Panc1 (cell line): Measurements from ENCODE around the gene PRDX2. TPM values are rescaled to one million over a fixed set of nuclear protein-coding genes. Genes with fewer than 3 reads are reported as not detected.

Experiments
- ATAC-seq: fragments of 200-7000 bp; cut with Tn5 transposase; 2 replicates; pipeline ENCODE4 v1.9.1; 2020; ENCODE audit warnings: mild to moderate bottlenecking, moderate library complexity
- BruUV-seq: library from RNA; stranded (reverse); fragments of 400-500 nt; replicated peaks from 2 replicates; lab custom pipeline; 2021; lab: Mats Ljungman, UMichigan
- CTCF ChIA-PET: fragments of 300-600 bp; sonication (Branson Sonifier 250); formaldehyde crosslinking; loops from one replicate; lab custom pipeline; 2022; ENCODE audit warnings: antibody characterized with exemption; lab: Charles Lee
- POLR2A ChIA-PET: fragments of 300-600 bp; sonication (Branson Sonifier 250); formaldehyde crosslinking; loops from one replicate; lab custom pipeline; 2022; ENCODE audit warnings: antibody characterized with exemption; lab: Charles Lee
- DNase-seq: peaks from one replicate; pipeline ENCODE4 v3.0.0-alpha.2; 2010; ENCODE audit warnings: low read depth, low spot score
- H3K27ac ChIP-seq: 2 replicates; pipeline ENCODE4 v1.5.1; 2011; ENCODE audit warnings: mild to moderate bottlenecking, low read length, inconsistent platforms
- H3K27me3 ChIP-seq: fragments of 200-500 bp; sonication (Bioruptor generic); 2 replicates; pipeline ENCODE4 v1.6.0; 2014; ENCODE audit warnings: low read length, inconsistent platforms; ENCODE audit not compliant: control insufficient read depth, insufficient read depth
- H3K36me3 ChIP-seq: fragments of 200-500 bp; sonication (Bioruptor generic); 2 replicates; pipeline ENCODE4 v1.5.1; 2014; ENCODE audit warnings: inconsistent platforms, mild to moderate bottlenecking, low read length, moderate library complexity; ENCODE audit not compliant: control insufficient read depth, insufficient read depth
- H3K4me1 ChIP-seq: 2 replicates; pipeline ENCODE4 v1.5.1; 2011; ENCODE audit warnings: inconsistent platforms, mild to moderate bottlenecking, low read length, moderate library complexity; ENCODE audit not compliant: control insufficient read depth, insufficient read depth
- H3K4me3 ChIP-seq, 2 experiments: 2 replicates each; pipeline ENCODE4 v1.5.1; 2011 to 2012; ENCODE audit warnings: low read depth in 2 of 2, low read length in 2 of 2, mild to moderate bottlenecking in 2 of 2, inconsistent platforms in 1 of 2, moderate library complexity in 1 of 2
- H3K9me3 ChIP-seq: fragments of 200-500 bp; sonication (Bioruptor generic); 2 replicates; pipeline ENCODE4 v1.5.1; 2014; ENCODE audit warnings: low read depth, mild to moderate bottlenecking, inconsistent platforms, low read length, moderate library complexity; ENCODE audit not compliant: control insufficient read depth, insufficient read depth
- POLR2AphosphoS5 ChIP-seq: IDR thresholded peaks from 2 replicates; pipeline ENCODE4 v1.6.1; 2012; ENCODE audit warnings: mild to moderate bottlenecking, low read depth, low read length, moderate library complexity
- SIN3A ChIP-seq: IDR thresholded peaks from 2 replicates; pipeline ENCODE4 v1.6.1; 2012; ENCODE audit warnings: low read depth, mild to moderate bottlenecking, low read length, moderate library complexity, borderline replicate concordance; ENCODE audit not compliant: insufficient read depth
- TCF7L2 ChIP-seq: IDR thresholded peaks from 2 replicates; pipeline ENCODE4 v1.6.1; 2011; ENCODE audit warnings: mild to moderate bottlenecking, low read depth, low read length, inconsistent platforms
- in situ Hi-C: cut with HindIII; loops from 2 replicates; pipeline ENCODE4 v1.10.0; 2016; ENCODE audit warnings: low sequenced_read_pairs, low pct_unique_long_range_greater_than_20kb
- intact Hi-C: fragments of 100-400 bp; cut with micrococcal nuclease; formaldehyde crosslinking; loops from one replicate; pipeline ENCODE4 v1.10.0; 2022; ENCODE audit not compliant: unreplicated experiment
- total RNA-seq: library from RNA; stranded (reverse); gene quantifications from one replicate; pipeline ENCODE4 v1.2.1, GENCODE V29; 2021; ENCODE audit not compliant: unreplicated experiment
- TF ChIP-seq, protein P1 (sequence below), 2 experiments: IDR thresholded peaks; 2 replicates each; pipeline ENCODE4 v1.6.1; 2011 to 2012; ENCODE audit warnings: low read depth in 2 of 2, control low read depth in 1 of 2, low read length in 1 of 2, mild to moderate bottlenecking in 1 of 2, moderate library complexity in 1 of 2; ENCODE audit not compliant: insufficient read depth in 1 of 2
- TF ChIP-seq, protein P2 (sequence below): fragments of 450-650 bp; IDR thresholded peaks from 2 replicates; pipeline ENCODE4 v1.5.1; 2017; ENCODE audit warnings: mild to moderate bottlenecking

The PRDX2 gene
- total RNA-seq, 1 experiment from 2014 or later, result 61.0 TPM

DNA sequence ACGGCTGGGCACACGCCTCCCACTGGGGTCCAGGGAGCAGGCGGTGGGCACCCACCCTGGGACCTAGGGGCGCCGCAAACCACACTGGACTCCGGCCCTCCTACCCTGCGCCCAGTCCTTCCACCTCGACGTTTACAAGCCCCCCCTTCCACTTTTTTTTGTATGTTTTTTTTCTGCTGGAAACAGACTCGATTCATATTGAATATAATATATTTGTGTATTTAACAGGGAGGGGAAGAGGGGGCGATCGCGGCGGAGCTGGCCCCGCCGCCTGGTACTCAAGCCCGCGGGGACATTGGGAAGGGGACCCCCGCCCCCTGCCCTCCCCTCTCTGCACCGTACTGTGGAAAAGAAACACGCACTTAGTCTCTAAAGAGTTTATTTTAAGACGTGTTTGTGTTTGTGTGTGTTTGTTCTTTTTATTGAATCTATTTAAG, 8.7 kb downstream of the PRDX2 start:
- H3K9me3 ChIP-seq, result no peaks in the 10 kb centered on the region
- intact Hi-C loops (no loop called here), in situ Hi-C loops (no loop called here)
- ChIA-PET CTCF (interaction anchor here (0.9 to 1.7 kb wide), 3 partner anchors 15 to 43 kb away, joined by 3 to 5 read pairs (median 4); no protein-coding TSS in a partner anchor), POLR2A (interaction anchor here (1.4 to 2.8 kb wide), 2 partner anchors 15 to 27 kb away, joined by 5 to 16 read pairs; no protein-coding TSS in a partner anchor)
- H3K36me3 ChIP-seq, result peaks cover 2% of the 10 kb centered on the region
- H3K4me1 ChIP-seq, result peaks cover 27% of the 10 kb centered on the region
- DNase-seq (no peak), ATAC-seq (no peak)
- BruUV-seq, result TSS peak; percentile 81
- TF ChIP-seq POLR2AphosphoS5, result no peak
- TF ChIP-seq SIN3A, result no peak
- no peak for TF ChIP-seq TCF7L2
- TF ChIP-seq, protein P1, sequence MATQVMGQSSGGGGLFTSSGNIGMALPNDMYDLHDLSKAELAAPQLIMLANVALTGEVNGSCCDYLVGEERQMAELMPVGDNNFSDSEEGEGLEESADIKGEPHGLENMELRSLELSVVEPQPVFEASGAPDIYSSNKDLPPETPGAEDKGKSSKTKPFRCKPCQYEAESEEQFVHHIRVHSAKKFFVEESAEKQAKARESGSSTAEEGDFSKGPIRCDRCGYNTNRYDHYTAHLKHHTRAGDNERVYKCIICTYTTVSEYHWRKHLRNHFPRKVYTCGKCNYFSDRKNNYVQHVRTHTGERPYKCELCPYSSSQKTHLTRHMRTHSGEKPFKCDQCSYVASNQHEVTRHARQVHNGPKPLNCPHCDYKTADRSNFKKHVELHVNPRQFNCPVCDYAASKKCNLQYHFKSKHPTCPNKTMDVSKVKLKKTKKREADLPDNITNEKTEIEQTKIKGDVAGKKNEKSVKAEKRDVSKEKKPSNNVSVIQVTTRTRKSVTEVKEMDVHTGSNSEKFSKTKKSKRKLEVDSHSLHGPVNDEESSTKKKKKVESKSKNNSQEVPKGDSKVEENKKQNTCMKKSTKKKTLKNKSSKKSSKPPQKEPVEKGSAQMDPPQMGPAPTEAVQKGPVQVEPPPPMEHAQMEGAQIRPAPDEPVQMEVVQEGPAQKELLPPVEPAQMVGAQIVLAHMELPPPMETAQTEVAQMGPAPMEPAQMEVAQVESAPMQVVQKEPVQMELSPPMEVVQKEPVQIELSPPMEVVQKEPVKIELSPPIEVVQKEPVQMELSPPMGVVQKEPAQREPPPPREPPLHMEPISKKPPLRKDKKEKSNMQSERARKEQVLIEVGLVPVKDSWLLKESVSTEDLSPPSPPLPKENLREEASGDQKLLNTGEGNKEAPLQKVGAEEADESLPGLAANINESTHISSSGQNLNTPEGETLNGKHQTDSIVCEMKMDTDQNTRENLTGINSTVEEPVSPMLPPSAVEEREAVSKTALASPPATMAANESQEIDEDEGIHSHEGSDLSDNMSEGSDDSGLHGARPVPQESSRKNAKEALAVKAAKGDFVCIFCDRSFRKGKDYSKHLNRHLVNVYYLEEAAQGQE (IDR thresholded peaks at IDR 0.05; ENCODE audit: insufficient read depth in 1 of 2, low read depth in 2 of 2, low read length in 1 of 2), result no peak
- TF ChIP-seq, protein P2, sequence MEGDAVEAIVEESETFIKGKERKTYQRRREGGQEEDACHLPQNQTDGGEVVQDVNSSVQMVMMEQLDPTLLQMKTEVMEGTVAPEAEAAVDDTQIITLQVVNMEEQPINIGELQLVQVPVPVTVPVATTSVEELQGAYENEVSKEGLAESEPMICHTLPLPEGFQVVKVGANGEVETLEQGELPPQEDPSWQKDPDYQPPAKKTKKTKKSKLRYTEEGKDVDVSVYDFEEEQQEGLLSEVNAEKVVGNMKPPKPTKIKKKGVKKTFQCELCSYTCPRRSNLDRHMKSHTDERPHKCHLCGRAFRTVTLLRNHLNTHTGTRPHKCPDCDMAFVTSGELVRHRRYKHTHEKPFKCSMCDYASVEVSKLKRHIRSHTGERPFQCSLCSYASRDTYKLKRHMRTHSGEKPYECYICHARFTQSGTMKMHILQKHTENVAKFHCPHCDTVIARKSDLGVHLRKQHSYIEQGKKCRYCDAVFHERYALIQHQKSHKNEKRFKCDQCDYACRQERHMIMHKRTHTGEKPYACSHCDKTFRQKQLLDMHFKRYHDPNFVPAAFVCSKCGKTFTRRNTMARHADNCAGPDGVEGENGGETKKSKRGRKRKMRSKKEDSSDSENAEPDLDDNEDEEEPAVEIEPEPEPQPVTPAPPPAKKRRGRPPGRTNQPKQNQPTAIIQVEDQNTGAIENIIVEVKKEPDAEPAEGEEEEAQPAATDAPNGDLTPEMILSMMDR, result no peak
- H3K27ac ChIP-seq, result peak overlapping the region; percentile 87
- H3K27me3 ChIP-seq, result no peaks in the 10 kb centered on the region
- peak overlapping the region; percentile 75 to 79 for H3K4me3 ChIP-seq

DNA sequence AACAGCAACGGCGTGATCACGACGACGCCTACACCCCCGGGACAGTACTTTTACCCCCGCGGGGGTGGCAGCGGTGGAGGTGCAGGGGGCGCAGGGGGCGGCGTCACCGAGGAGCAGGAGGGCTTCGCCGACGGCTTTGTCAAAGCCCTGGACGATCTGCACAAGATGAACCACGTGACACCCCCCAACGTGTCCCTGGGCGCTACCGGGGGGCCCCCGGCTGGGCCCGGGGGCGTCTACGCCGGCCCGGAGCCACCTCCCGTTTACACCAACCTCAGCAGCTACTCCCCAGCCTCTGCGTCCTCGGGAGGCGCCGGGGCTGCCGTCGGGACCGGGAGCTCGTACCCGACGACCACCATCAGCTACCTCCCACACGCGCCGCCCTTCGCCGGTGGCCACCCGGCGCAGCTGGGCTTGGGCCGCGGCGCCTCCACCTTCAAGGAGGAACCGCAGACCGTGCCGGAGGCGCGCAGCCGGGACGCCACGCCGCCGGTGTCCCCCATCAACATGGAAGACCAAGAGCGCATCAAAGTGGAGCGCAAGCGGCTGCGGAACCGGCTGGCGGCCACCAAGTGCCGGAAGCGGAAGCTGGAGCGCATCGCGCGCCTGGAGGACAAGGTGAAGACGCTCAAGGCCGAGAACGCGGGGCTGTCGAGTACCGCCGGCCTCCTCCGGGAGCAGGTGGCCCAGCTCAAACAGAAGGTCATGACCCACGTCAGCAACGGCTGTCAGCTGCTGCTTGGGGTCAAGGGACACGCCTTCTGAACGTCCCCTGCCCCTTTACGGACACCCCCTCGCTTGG, 9.3 kb downstream of the PRDX2 start:
- in situ Hi-C loops (no loop called here), intact Hi-C loops (no loop called here)
- TSS peak; percentile 90 for BruUV-seq
- Histone ChIP-seq H3K4me3 (peak overlapping the region; percentile 75 to 79), H3K27ac (peak overlapping the region; percentile 87), H3K4me1 (peaks cover 33% of the 10 kb centered on the region), H3K9me3 (no peaks in the 10 kb centered on the region), H3K27me3 (no peaks in the 10 kb centered on the region), H3K36me3 (peaks cover 2% of the 10 kb centered on the region)
- ATAC-seq (no peak), DNase-seq (no peak)
- TF ChIP-seq SIN3A, result peak; percentile 38; the same call in 1 of the 2 replicates
- TF ChIP-seq, protein P2, result no peak
- no peak for TF ChIP-seq POLR2AphosphoS5
- TF ChIP-seq, protein P1 (IDR thresholded peaks at IDR 0.05; ENCODE audit: insufficient read depth in 1 of 2, low read depth in 2 of 2, low read length in 1 of 2), result no peak
- TF ChIP-seq TCF7L2, result peak; percentile 69; the same call in 1 of the 2 replicates
- ChIA-PET CTCF (interaction anchor here (1.1 to 1.7 kb wide), 2 partner anchors 15 to 27 kb away, joined by 4 to 5 read pairs; no protein-coding TSS in a partner anchor), POLR2A (interaction anchor here (0.7 to 2.8 kb wide), 4 partner anchors 9 to 363 kb away, joined by 3 to 16 read pairs (median 4); no protein-coding TSS in a partner anchor)
